Stimulated activated CD8-positive, alpha-beta memory T cell treated with anti-CD3 and anti-CD28 coated beads, Interleukin-7, amount 100 ng/mL, for 4 hours (primary cell): ENCODE results near the gene MPPED1.

Experiments used
- DNase-seq, 2 donors: peaks; one replicate each; pipeline ENCODE4 v3.0.0-alpha.2; 2020; ENCODE audit warnings: low read depth in 2 of 2

Gene MPPED1

DNA sequence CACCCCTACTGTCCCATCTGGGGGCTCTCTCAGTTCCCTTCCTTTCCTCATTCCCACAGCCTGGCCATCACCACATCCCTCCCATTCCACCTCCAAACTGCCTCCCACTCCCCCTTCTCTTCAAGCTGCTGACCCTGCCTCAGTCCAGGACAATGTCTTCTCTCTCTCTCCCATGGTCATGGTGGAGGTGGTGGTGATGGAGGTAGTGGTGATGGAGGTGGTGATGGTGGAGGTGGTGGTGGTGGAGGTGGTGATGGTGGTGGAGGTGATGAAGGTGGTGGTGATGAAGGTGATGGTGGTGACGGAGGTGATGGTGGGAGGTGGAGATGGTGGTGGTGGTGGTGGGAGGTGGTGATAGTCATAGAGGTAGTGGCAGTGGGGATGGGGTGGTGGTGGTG is 87.0 kb downstream of the MPPED1 start:
- DNase-seq, result no peak

DNA sequence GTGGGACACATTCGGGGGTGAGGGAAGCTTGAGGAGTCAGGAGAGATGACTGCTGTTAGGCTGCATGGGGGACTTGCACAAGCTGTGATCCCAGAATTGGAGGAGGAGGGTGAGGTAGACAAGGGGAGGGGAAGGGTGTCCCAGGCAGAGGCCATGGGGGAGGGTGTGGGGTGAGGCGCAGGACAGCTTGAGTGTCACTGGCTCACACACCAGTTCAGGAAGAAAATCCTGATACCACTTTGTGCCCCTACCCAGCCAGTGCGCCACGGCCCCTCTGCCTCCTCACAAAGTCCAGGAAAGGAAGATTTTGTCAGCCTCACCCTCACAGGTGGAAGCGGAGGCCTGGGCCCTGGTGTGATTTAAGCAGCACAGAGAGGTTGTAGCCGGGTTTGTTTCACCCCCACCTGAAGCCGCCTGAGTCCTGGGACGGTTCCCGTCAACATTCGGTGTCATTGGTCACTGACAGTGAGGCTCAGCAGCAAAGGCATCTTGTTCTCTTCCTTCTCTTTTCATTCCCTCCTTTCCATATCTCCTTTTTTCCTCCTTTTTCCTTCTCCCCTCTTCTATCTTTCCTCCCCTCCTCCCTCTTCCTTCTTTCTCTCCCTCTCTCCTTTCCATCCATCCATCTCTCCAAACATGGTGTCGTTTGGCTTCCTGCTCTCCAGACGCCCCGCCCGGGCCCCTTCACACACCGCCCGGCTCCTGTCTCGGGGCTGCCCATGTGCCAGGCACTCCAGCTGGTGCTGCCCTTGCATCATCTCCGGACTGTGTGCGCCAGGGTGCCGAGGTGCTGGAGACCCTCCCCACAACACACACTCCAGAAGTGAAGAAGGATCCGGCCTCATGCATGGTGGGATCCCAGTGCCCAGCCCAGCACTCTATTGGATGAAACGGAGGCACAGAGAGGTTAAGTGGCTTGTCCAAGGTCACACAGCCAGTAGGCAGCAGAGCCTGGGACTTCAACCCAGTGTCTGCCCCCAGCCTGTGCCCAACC is 89.3 kb downstream of the MPPED1 start:
- no peak for DNase-seq

DNA sequence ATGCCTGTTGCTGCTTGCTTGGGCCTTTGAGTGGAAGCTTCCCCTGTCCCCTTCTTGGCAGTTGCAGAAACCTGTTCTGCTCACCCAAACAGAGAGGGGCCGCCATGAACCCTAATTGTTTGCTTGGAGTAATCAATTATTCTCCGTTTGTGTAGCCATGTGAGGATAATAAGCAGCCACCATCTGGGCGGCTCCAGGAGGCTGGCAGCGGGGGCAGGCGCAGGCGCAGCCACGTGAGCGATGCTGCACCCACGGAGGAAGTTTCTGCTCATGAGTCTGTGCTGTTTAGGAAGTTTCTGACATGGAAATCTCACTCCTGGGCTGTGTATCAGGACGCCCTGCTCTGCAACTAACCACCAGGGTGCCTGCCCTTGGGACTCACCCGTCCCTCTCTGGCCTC is 90.1 kb downstream of the MPPED1 start:
- no peak for DNase-seq

DNA sequence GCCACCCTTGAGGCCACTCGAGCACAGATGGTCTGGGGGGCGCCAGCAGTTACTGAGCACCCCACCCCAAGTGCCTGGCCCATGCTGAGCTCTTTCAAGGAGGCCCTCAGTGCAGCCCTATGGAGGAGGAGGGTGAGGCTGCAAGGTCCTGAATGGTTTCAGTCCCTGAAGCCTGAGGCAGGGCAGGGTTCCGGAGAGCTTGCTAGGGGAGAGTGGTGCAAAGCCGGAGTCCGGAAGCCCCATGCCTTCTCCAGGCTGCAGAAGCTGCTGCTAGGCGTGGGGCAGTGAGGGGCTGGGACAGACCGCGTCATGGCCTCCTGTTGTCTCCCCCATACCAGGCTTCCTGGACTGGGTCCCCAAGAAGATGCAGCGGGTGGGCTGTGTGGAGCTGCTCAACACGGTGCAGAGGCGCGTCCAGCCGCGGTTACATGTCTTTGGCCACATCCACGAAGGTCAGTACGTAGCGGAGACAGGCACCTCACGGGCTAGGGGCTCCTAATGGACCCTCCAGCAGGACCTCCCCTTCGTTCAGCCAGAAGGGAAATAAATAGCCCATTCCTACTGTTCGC is 90.6 kb downstream of the MPPED1 start:
- no peak for DNase-seq

DNA sequence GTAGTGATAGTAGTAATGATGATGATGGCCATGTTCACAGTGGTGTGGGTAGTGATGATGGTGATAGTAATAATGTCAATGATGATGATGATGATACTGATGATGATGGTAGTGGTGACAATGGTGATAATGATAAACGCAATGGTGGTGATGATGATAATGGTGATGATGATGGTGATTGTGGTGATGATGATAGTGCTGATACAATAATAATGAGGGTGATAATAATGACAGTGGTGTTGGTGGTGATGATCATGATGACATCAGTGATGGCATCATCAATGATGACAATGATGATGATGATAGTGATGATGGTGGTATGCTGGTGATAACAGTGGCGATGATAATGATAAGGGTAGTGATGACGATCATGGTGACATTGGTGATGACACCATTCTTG is 92.3 kb downstream of the MPPED1 start:
- no peak for DNase-seq

DNA sequence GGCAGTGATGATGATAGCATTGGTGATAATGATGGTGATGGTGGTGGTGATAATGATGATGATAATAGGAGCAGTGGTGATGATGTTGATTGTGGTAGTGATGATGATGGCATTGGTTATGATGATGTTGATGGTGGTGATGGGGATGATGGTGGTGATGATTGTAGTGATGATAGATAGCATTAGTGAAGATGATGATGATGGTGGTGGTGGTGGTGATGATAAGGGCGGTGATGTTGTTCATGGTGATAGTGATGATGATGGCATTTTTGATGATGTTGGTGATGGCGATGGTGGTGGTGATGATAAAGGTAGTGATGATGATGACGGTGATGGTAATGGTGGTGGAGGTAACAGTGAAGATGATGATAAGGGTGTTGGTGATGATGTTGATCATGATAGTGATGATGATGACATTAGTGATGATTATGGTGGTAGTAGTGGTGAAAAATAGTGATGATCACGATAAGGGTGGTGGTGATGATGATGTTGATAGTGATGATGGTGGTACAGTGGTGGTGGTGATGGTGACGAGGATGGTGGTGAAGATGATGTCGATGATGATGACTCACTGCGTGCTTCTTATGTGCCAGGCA is 93.0 kb downstream of the MPPED1 start:
- DNase-seq, result no peak

DNA sequence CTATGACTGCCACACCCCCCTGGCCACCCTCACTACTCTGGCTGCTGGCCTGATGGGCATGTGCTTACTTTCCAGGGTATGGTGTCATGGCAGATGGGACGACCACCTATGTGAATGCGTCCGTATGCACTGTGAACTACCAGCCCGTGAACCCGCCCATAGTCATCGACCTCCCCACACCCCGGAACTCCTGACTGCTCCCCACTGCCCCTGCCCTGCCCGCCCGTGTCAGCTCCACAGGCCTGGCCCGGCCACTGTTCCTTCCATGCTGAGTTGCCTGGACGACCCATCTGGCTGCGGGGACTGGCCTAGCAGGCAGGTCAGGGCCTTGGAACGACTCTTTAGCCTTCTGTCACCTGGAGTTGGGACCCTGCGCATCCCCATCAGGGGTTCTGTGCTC is 93.6 kb downstream of the MPPED1 start:
- no peak for DNase-seq

DNA sequence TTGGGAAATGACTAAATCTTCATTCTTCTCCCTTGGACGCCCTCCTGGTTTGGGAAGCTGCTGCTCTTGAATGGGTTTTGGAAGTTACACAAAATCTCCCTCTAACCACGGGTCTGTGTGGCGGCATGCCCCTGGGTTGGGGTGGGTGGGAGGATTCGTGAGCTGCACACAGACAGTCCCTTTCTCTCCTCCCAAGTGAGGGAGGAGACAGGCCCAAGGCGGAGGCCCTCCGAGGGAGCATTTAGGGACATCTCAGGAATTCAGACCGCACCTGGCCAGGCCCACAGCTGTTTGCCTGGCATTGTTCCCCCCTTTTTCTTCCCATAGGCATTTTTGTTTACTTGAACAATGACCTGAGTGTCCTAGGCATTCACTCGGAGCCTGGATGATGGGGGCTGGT is 94.1 kb downstream of the MPPED1 start:
- no peak for DNase-seq

DNA sequence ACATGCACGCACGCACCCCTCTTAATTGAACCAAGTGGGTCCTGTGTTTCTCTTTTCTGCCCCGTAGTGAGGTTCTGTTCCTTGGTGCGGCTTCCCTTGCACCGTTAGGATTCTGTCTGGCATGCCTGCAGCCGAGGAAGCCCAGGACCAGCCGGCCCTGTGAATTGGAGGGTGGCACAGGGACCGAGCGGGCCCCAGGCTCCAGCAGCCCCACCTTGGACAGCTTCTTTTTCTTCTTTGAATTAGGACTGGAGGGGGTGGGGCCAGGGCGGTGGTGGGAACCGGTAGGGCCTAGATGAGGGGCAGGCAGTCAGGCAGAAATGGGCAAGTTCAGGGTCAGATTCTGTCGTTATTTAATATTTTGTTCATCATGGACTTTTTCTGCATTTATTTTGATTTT is 94.7 kb downstream of the MPPED1 start:
- no peak for DNase-seq

DNA sequence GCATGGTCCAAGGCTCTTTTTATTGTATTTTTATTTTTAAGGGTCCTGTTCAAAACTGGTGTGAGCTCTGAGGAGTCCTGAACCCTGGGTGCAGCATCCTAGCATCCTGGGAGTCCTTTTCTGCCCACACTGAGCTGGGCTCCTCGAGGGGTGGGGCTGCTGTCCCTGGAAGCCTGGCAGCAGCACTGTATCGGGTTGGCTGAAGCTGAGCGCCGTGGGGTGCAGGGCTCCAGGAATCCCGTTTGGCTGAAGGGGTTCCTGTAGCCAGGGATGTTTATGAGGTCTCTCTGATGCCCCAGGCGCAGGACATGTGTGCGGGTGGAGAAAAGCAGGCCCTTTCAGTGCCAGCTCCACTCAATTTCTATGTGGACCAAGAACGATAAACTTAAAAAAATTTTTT is 95.4 kb downstream of the MPPED1 start:
- DNase-seq, result no peak

DNA sequence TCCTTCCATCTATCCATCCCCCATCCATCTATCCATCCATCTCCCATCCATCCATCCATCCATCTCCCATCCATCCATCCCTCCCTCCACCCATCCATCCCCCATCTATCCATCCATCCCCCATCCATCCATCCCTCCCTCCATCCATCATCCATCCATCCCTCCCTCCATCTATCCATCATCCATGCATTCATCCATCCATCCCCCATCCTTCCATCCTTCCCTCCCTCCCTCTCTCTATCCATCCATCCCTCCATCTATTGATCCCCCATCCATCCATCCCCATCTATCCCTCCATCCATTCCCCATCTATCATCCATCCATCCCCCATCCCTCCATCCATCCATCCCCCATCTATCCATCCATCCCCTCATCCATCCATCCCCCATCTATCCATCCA is 96.7 kb downstream of the MPPED1 start:
- no peak for DNase-seq

DNA sequence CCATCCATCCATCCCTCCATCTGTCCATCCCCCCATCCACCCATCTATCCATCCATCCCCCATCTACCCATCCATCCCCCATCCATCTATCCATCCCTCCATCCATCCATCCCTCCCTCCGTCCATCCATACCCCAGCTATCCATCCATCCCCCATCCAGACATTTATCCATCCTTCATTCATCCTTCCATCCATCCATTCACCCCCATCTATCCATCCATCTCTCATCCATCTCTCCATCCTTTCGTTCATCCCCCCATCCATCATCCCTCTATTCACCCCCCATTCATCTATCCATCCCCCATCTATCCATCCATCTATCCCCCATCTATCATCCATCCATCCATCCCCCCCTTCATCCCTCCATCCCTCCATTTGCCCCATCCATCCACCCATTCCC is 97.5 kb downstream of the MPPED1 start:
- DNase-seq, result no peak

DNA sequence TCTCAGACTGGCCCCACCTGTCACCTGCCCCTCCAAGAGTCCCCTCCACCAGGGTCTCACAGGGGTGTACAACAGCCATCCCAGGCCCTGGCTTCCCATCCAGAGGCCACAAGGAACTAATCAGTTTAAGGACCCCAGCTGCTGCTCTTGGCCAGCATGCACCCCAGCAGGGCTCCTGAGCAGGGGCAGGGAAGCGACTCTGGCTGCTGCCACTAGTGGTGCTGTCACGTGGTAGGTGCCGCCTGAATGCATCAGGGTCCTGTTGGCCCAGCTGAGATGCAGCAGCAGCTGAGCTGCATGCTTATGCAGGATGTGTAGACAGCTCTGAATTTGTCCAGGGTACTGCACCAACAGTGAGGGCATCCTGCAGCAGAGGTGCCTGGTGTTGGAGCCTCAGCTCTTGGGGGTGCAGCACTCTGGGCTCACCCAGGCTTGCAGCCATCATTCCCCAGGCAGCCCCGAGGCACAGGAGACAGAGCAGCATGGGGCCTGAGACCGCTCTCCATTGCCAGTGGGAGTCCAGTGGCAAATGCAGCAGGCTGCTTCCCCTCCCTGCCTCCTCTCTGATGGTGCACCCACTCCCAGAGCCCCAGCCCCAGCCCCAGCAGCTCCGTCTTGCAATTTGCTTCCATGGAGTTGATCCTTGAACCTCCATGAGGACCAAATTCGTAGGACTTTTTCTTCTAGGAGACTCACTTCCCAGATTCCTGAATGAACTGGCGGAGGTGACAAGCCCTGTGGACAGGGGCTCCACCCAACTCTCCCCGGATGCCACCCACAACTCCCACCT is 98.7 kb downstream of the MPPED1 start:
- DNase-seq, result no peak

DNA sequence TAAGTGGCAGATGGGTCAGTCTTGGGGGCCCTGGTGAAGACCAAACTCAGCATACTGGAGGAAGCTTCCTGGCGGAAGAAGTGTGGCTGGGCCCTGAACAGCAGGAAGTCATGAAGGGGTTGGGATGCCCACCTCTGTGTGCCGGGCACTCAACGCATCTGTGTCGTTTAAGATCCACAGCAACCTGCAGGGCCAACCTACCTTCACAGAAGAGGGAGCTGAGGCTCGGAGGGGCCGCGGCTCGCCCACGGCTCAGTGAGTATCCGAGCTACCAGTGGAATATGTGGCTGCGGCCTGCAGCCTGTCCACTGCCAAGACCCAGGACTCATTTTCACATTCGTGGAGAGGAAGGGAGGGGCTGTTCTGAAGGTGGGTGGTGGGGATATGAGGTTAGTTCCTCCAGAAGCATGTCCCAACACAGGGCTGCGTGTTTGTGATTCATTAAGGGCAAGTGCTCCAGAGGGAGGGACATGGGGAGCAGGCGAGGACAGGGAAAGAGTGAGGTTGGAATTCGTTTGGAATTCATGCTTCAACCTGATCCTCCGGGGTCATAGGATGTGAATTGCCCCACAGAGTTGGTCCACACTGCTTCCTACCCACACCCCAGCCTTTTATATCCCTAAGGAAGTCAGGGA is 99.6 kb downstream of the MPPED1 start:
- no peak for DNase-seq

DNA sequence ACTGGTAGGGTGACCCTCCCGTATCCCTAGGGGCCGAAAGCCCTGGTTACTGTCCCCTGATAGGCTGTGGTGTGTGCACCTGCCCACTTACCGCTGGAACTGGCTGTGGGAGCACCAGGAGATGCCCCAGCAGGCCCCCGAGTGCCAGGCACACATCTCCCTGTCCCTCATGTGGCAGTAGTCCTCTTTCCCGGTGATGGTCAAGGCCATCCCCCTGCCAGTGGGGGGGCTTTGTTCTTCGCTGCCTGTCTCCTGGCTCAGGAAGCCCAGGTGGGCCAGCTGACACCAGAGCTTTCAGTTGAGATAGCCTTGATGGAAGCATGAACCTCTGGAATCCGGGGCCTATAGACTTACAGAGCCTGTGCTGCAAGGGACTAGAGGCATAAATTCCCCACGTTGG is 100.5 kb downstream of the MPPED1 start:
- DNase-seq, result no peak

DNA sequence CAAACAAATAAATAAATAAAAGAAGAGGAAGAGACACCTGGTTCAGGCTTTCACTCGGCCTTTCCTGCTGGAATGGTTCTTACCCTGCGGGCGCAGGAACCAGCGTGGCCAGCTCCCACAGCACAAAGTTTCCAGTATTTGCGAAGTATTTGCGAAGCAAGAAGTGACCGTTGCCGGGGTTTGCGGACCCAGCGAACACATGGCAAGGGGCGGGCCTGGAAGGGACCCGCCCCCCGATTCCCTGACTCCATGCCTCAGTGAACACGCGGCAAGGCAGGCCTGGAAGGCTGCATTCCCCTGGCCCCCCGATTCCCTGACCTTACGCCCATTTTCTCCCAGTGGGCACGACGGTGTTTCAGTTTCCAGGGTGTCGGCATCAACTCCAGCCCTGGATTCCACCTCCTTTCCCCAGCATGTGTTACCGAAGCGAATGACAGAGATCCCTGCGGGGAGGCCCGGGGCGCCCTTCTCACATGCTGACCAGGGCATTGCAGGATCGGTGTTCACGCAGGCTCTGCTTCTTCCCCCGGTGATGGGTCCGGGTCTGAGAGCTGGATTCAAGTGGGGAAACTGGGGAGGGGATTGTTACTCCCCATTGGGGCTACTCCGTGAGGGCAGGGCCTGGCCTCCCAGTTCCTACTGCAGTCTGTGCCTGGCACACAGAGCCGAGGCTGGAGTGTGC is 102.8 kb downstream of the MPPED1 start:
- no peak for DNase-seq

DNA sequence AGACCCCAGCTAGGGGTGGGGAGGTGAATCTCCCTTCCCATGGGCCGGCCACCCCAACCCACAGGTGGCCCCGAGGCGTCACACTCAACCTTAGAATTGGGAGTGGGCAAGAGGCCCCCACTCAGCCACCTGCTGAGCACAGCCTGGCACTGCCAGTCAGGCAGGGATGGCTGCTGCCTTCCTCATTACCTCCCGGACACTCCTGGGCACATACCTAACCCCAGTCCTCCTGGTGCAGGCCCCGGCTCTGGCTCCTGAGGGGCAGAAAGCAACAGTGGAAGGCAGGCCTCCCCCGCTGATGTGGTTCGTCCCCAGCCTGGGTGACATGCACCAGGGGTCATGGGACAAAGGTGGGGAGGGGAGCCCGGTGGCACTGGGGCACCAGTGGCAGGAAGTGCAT is 103.6 kb downstream of the MPPED1 start:
- DNase-seq, result no peak

DNA sequence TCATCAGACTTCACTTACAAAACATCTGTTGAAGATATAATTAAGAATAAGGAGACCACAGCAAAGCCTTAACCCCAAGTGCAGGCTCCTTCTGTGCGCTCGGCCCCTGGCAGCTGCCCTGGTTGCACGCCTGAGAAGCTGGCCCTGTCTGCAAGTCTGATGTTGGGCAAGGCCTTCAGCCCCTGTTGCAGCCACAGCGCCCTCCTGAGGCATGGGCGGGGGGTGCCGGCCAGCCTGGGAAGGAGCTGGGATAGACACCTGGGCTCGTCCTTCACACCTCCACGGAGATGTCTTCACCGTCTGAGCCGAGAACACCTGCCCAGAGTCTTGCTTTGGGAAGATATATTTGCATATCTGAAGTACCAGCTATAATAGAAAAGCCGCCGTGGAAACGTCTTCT is 104.1 kb downstream of the MPPED1 start:
- DNase-seq, result no peak

DNA sequence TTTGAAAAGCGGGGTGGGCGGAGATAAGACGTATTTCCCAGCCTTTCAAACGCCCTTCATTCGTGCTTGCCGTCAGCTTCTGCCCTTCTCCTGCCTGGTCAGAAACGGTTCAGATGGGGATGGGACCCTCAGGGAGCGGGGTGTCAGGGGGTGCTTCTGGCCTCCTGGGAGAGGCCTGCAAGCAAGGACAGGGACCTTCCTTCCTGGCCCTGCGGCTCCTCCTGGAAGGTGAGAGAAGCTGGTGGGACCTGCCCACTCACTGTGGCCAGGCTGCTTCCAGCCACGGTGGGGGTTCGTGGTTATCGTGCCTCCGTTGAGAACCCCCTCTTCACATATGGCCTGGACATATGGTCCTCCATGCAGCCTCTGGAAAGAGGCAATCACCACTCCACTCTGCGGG is 104.6 kb downstream of the MPPED1 start:
- DNase-seq, result no peak

DNA sequence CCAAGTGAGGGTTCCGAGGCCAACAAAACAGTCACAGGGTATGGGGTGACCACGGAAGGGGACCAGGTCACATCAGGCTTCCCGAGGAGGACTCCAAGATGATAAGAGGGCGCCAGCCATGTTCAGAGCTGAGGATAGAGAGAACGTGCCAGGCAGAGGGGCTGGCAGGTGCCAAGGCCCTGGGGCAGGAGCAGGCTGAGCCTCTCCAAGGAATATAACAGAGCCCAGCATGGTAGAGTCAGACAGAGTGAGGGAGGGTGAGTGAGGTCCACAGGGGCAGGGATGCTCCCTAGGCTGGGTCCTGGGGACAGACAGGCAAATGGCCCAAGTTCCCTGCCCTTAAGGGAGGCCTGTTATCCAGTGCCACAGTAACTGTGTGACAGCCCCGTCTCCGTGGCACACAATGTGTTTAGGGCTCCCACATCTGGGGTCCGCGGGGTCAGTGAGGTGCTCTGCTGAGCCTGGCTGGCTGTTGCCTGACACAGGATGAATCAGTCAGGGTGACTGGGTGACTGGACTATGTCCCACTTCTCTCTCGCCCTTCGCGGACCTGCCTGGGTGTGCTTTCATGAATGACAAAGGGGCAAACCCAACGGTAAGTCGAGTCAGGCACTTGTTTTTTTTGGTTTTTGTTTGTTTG is 105.3 kb downstream of the MPPED1 start:
- no peak for DNase-seq

DNA sequence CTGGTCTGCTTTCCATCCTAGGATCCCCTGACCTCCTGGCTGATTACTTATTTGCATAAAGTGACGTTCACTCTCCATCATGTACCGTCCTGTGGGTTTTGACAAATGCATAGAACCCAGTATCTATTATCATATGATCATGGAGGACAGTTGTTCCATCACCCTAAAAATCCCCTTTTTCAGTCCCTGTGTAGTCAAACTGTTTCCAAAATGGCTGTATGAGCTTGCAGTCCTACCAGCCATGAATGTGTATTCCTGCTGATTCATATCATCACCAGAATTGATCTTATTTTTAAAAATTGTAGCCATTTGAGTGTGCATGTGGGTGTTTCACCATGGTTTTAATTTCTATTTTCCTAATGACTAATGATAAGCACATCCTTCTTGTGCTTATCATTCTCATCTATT is 108.8 kb downstream of the MPPED1 start:
- DNase-seq, result no peak
